T-helper 1 cell treated with Interleukin-12 subunit alpha and Interleukin-12 subunit beta and Interleukin-4 antibody, amounts not matched to agents 30 μg/mL and 1 μg/mL, for 36 hours (primary cell): ENCODE results near the gene APBA1.
A peak's percentile ranks its signal among the peaks of the same experiment; 100 is the strongest.
"Not testable (repeated sequence)": the region's sequence is repeated elsewhere in the genome, so short reads cannot be mapped to it uniquely, and the experiment has no call there.

Experiments
- H3K27ac Mint-ChIP-seq: one replicate; pipeline ENCODE4 v1.8.0; 2021; ENCODE audit warnings: mild to moderate bottlenecking, mixed read lengths
- H3K27me3 Mint-ChIP-seq: one replicate; pipeline ENCODE4 v1.8.0; 2021; ENCODE audit warnings: low read depth, mixed read lengths
- H3K36me3 Mint-ChIP-seq: one replicate; pipeline ENCODE4 v1.8.0; 2021; ENCODE audit warnings: low read depth, mixed read lengths
- H3K4me1 Mint-ChIP-seq: one replicate; pipeline ENCODE4 v1.8.0; 2021; ENCODE audit warnings: low read depth, mixed read lengths
- H3K4me3 Mint-ChIP-seq: one replicate; pipeline ENCODE4 v1.8.0; 2021; ENCODE audit warnings: mild to moderate bottlenecking, moderate library complexity, mixed read lengths
- H3K9me3 Mint-ChIP-seq: one replicate; pipeline ENCODE4 v1.8.0; 2021; ENCODE audit warnings: mixed read lengths

APBA1 gene

GRCh38 chr9:69440254-69440955 lies 231.8 kb downstream of the APBA1 start:
- not testable (repeated sequence) for H3K27me3 Mint-ChIP-seq, H3K9me3 Mint-ChIP-seq, H3K36me3 Mint-ChIP-seq
- peak overlapping the region; percentile 64 for H3K27ac Mint-ChIP-seq
- peak overlapping the region; percentile 61 for H3K4me3 Mint-ChIP-seq
- H3K4me1 Mint-ChIP-seq: peaks cover 19% of the 10 kb centered on the region

DNA sequence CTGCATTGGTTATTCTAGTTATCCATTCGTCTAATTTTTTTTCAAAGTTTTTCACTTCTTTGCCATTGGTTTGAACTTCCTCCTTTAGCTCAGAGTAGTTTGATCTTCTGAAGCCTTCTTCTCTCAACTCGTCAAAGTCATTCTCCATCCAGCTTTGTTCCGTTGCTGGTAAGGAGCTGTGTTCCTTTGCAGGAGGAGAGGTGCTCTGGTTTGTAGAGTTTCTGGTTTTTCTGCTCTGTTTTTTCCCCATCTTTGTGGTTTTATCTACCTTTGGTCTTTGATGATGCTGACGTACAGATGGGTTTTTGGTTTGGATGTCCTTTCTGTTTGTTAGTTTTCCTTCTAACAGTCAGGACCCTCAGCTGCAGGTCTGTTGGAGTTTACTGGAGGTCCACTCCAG lies 232.5 kb downstream of the APBA1 start:
- H3K9me3 Mint-ChIP-seq, H3K27me3 Mint-ChIP-seq, H3K36me3 Mint-ChIP-seq: not testable (repeated sequence)
- Mint-ChIP-seq H3K4me1 (peaks cover 19% of the 10 kb centered on the region), H3K4me3 (peak overlapping the region; percentile 61), H3K27ac (peak overlapping the region; percentile 64)

DNA sequence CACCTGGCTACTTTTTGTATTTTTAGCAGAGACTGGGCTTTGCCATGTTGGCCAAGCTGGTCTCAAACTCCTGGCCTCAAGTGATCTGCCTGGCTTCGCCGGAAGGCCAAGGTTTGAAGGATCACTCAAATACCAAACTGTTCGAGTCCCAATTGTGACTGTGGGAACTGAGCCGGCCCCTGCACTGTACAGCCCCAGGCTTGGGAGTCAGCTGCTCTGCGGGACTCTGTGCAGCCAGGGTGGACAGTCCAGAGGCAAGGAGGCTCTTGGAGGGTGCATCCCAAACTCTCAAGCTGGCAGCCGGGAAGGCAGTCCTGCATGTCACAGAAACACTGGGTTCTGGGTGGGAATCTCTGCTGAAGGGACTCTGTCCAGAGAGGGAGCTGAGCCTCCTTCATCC lies 238.2 kb downstream of the APBA1 start:
- H3K36me3 Mint-ChIP-seq: peaks cover 4% of the 10 kb centered on the region
- no peak overlapping the region for H3K4me3 Mint-ChIP-seq
- no peaks in the 10 kb centered on the region for H3K4me1 Mint-ChIP-seq
- no peaks in the 10 kb centered on the region for H3K9me3 Mint-ChIP-seq
- H3K27ac Mint-ChIP-seq: no peak overlapping the region
- H3K27me3 Mint-ChIP-seq: no peaks in the 10 kb centered on the region

DNA sequence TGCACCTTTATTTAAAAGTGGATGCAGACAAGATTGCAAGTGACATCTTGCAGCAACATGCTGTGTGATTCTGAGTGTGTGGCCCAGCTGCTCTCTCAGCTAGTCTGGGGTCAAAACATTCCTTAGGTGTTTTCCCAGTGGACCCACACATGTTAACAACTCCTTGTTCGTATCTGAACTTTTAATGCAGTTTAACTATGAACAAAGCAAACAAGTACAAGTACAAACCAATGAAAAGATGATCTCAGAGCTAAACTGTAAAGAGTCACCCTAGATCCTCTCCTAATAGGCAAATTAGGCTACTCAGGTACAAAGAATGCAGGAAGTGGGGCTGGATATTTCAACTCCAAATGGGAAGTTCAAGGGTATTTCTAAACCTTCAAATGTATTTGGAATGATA lies 238.8 kb downstream of the APBA1 start:
- Mint-ChIP-seq H3K27ac (no peak overlapping the region), H3K36me3 (peaks cover 4% of the 10 kb centered on the region), H3K27me3 (no peaks in the 10 kb centered on the region), H3K4me3 (no peak overlapping the region), H3K4me1 (no peaks in the 10 kb centered on the region), H3K9me3 (no peaks in the 10 kb centered on the region)

DNA sequence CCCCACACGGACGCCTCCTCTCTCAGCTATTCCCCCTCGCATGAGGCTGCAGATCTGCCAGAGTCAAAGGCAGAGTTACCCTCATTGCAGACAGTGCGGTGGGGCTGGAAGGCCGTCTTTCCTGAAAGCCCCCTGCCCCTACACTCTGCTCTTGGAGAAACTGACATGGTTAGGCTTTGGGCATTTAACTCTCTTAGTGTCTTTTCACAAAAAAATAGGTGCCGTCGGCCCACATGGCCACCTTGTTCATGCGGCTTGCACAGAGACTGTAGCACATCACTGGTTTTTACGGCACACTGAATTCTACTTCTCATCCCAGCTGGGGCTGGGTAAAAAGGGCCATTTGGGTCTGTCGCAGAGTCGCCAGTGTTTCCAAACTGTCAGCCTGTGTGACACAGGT lies 239.5 kb downstream of the APBA1 start:
- Mint-ChIP-seq H3K27me3 (no peaks in the 10 kb centered on the region), H3K9me3 (no peaks in the 10 kb centered on the region), H3K4me3 (no peak overlapping the region), H3K27ac (no peak overlapping the region), H3K36me3 (peaks cover 4% of the 10 kb centered on the region), H3K4me1 (no peaks in the 10 kb centered on the region)

DNA sequence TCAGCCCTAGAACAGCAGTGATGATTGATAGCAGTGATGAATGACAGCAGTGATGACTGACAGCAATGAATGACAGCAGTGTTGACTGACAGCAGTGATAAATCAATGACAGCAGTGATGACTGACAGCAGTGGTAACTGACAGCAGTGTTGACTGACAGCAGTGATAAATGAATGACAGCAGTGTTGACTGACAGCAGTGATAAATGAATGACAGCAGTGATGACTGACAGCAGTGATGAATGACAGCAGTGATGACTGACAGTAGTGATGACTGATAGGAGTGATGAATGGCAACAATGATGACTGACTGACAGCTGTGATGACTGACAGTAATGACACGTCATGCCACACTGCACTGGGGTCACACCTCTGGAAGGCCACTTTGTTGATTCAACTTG lies 240.4 kb downstream of the APBA1 start:
- Mint-ChIP-seq H3K4me3 (no peak overlapping the region), H3K9me3 (no peaks in the 10 kb centered on the region), H3K27ac (no peak overlapping the region), H3K27me3 (no peaks in the 10 kb centered on the region), H3K4me1 (no peaks in the 10 kb centered on the region), H3K36me3 (peaks cover 4% of the 10 kb centered on the region)

GRCh38 chr9:69431203-69431602 lies 241.0 kb downstream of the APBA1 start:
- Mint-ChIP-seq H3K27ac (no peak overlapping the region), H3K4me1 (no peaks in the 10 kb centered on the region), H3K9me3 (no peaks in the 10 kb centered on the region), H3K27me3 (no peaks in the 10 kb centered on the region), H3K4me3 (no peak overlapping the region), H3K36me3 (peaks cover 4% of the 10 kb centered on the region)

DNA sequence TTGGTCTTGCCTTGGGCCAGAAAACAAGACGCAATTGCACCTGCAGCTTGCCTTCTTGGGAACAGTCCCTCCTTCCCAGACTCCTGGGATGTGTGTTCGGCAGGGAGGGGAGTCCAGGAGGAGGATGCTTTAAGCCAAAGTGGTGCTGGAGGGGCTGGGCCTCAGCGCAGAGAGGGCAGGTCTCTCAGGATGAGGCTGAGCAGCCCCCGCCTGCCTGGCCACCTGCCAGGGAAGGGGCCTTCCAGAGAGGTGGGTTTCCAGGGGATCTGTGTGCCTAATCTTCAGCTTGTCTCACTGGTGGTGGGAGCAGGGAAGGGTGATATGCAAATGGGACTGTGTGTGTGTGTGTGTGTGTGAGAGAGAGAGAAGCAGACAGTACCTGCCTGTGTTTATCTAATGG lies 242.0 kb downstream of the APBA1 start:
- H3K36me3 Mint-ChIP-seq: peaks cover 4% of the 10 kb centered on the region
- H3K27me3 Mint-ChIP-seq: no peaks in the 10 kb centered on the region
- H3K4me1 Mint-ChIP-seq: no peaks in the 10 kb centered on the region
- no peaks in the 10 kb centered on the region for H3K9me3 Mint-ChIP-seq
- no peak overlapping the region for H3K27ac Mint-ChIP-seq
- no peak overlapping the region for H3K4me3 Mint-ChIP-seq

- no peaks in the 10 kb centered on the region for H3K9me3 Mint-ChIP-seq
- H3K27me3 Mint-ChIP-seq: no peaks in the 10 kb centered on the region
- no peak overlapping the region for H3K4me3 Mint-ChIP-seq
- no peaks in the 10 kb centered on the region for H3K4me1 Mint-ChIP-seq
- no peak overlapping the region for H3K27ac Mint-ChIP-seq
- H3K36me3 Mint-ChIP-seq: peaks cover 4% of the 10 kb centered on the region
These were observed 242.9 kb downstream of the APBA1 start for GRCh38 chr9:69429281-69429680.

- Mint-ChIP-seq H3K4me1 (no peaks in the 10 kb centered on the region), H3K9me3 (no peaks in the 10 kb centered on the region), H3K36me3 (peaks cover 4% of the 10 kb centered on the region), H3K27me3 (no peaks in the 10 kb centered on the region), H3K27ac (no peak overlapping the region), H3K4me3 (no peak overlapping the region)
These were observed 244.0 kb downstream of the APBA1 start for GRCh38 chr9:69428017-69428785.

- no peak overlapping the region for H3K27ac Mint-ChIP-seq
- no peaks in the 10 kb centered on the region for H3K27me3 Mint-ChIP-seq
- H3K9me3 Mint-ChIP-seq: no peaks in the 10 kb centered on the region
- H3K4me1 Mint-ChIP-seq: peaks cover under 1% of the 10 kb centered on the region
- peaks cover 4% of the 10 kb centered on the region for H3K36me3 Mint-ChIP-seq
- no peak overlapping the region for H3K4me3 Mint-ChIP-seq
These were observed 244.9 kb downstream of the APBA1 start for GRCh38 chr9:69427286-69427685.

GRCh38 chr9:69425136-69425801 lies 246.9 kb downstream of the APBA1 start:
- Mint-ChIP-seq H3K9me3 (no peaks in the 10 kb centered on the region), H3K4me3 (no peak overlapping the region), H3K4me1 (peaks cover 1% of the 10 kb centered on the region), H3K27ac (no peak overlapping the region), H3K27me3 (no peaks in the 10 kb centered on the region), H3K36me3 (no peaks in the 10 kb centered on the region)

DNA sequence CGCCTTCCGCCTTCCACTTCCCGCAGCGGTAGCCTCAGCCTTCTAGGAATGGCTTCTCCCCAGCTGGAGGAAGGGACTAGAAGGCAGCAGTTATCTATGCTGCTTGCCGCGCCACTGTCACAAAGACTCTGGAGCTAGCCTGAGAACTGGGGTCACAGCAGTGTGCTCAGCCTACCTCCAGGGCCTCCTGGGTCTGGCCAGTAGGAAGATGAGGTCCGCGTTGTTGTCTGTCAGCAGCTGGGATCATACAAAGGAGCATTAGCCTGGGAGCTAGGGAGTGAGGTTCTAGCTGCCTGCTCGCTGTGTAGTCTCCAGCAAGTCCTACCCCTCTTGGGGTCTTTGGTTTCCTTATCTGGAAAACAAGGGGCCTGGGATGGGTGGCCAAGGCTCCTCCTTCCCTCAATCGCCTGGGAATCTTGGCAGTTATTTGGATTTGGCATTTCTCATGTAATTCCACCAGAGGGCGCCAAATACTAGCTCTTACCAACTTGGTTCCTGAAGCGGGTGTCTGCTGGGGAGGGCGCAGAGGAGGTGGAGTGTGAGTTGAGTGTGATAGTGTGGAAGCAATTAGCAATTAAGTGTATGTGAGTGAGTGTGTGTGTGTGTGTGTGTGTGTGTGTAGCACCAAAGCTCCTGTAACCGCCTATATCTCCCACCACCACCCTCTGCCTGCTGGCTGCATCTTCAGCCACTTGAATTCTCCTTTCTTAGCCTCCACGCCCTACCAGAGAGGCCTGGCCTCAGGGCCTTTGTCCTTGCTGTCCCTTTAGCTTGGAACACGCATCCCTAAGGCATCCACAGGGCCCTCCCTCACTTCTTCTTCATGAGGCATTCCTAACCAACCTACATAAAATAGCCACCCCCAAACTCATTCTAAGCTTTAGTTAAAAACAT lies 250.0 kb downstream of the APBA1 start:
- H3K4me1 Mint-ChIP-seq: peaks cover 1% of the 10 kb centered on the region
- peaks cover 5% of the 10 kb centered on the region for H3K27me3 Mint-ChIP-seq
- no peaks in the 10 kb centered on the region for H3K36me3 Mint-ChIP-seq
- no peak overlapping the region for H3K4me3 Mint-ChIP-seq
- no peaks in the 10 kb centered on the region for H3K9me3 Mint-ChIP-seq
- no peak overlapping the region for H3K27ac Mint-ChIP-seq

- no peak overlapping the region for H3K27ac Mint-ChIP-seq
- no peaks in the 10 kb centered on the region for H3K36me3 Mint-ChIP-seq
- peaks cover 1% of the 10 kb centered on the region for H3K4me1 Mint-ChIP-seq
These were observed 251.4 kb downstream of the APBA1 start for GRCh38 chr9:69420611-69421270.

More at GRCh38 chr9:69420611-69421270, 251.4 kb downstream of the APBA1 start:
- Mint-ChIP-seq H3K4me3 (no peak overlapping the region), H3K9me3 (no peaks in the 10 kb centered on the region), H3K27me3 (peaks cover 5% of the 10 kb centered on the region)
